SK-N-SH (cell line): ENCODE results near the gene CYP3A5. TPM values are rescaled to one million over a fixed set of nuclear protein-coding genes. Genes with fewer than 3 reads are reported as not detected.

Experiments used
- CTCF ChIA-PET: fragments of 300-600, 350-600 bp; formaldehyde crosslinking; extraction: SDS; loops from one replicate; lab custom pipeline; 2021; lab: Yijun Ruan, JAX
- POLR2A ChIA-PET: fragments of 350-600 bp; sonication (Branson Sonifier 250); formaldehyde crosslinking; extraction: SDS; loops from one replicate; lab custom pipeline; 2020; ENCODE audit warnings: antibody characterized with exemption, inconsistent platforms; lab: Yijun Ruan, JAX
- DNase-seq: peaks from one replicate; pipeline ENCODE4 v3.0.0; 2012
- H2AFZ ChIP-seq: fragments of 200-600 bp; sonication (generic); 2 replicates; pipeline ENCODE4 v1.8.1; 2016; ENCODE audit warnings: antibody characterized with exemption, mild to moderate bottlenecking, low read depth
- H3F3A ChIP-seq: fragments of 200-600 bp; sonication (generic); replicated peaks from 2 replicates; pipeline ENCODE3; 2016; ENCODE audit warnings: antibody characterized with exemption, mild to moderate bottlenecking; ENCODE audit not compliant: insufficient read depth
- H3K27ac ChIP-seq, 2 experiments: fragments of 200-500 bp in 1 of 2; fragments of 200-600 bp in 1 of 2; sonication (Bioruptor generic) in 1 of 2; sonication (generic), shearing (Covaris generic) in 1 of 2; 2 replicates each; pipeline versions ENCODE4 v1.5.1 to v1.6.1; 2014 to 2016; ENCODE audit warnings: low read depth in 2 of 2, inconsistent platforms in 1 of 2, low read length in 1 of 2, mild to moderate bottlenecking in 1 of 2, mixed read lengths in 1 of 2
- H3K27me3 ChIP-seq: fragments of 200-600 bp; sonication (generic), shearing (Covaris generic); 2 replicates; pipeline ENCODE4 v1.6.1; 2016; ENCODE audit warnings: mixed run types; ENCODE audit not compliant: insufficient read depth
- H3K36me3 ChIP-seq, 2 experiments: fragments of 200-500 bp in 1 of 2; fragments of 200-600 bp in 1 of 2; sonication (Bioruptor generic) in 1 of 2; sonication (generic) in 1 of 2; replicated peaks in 1 of 2; 2 replicates each; pipeline versions ENCODE3 to v1.5.1; 2014 to 2016; ENCODE audit warnings: low read length in 1 of 2, mild to moderate bottlenecking in 1 of 2; ENCODE audit not compliant: insufficient read depth in 2 of 2, control insufficient read depth in 1 of 2
- H3K4me1 ChIP-seq, 2 experiments: fragments of 200-500 bp in 1 of 2; fragments of 200-600 bp in 1 of 2; sonication (Bioruptor generic) in 1 of 2; sonication (generic), shearing (Covaris generic) in 1 of 2; 2 replicates each; pipeline versions ENCODE4 v1.5.1 to v1.6.1; 2014 to 2016; ENCODE audit warnings: low read depth in 1 of 2, low read length in 1 of 2, mixed run types in 1 of 2; ENCODE audit not compliant: insufficient read depth in 2 of 2, control insufficient read depth in 1 of 2
- H3K4me2 ChIP-seq: fragments of 200-600 bp; sonication (generic), shearing (Covaris generic); 2 replicates; pipeline ENCODE4 v1.6.1; 2017; ENCODE audit warnings: mixed run types
- H3K4me3 ChIP-seq, 2 experiments: fragments of 200-500 bp in 1 of 2; fragments of 200-600 bp in 1 of 2; sonication (Bioruptor generic) in 1 of 2; sonication (generic), shearing (Covaris generic) in 1 of 2; 2 replicates each; pipeline versions ENCODE4 v1.5.1 to v1.8.1; 2014 to 2016; ENCODE audit warnings: low read depth in 2 of 2, inconsistent platforms in 1 of 2, low read length in 1 of 2, mild to moderate bottlenecking in 1 of 2, mixed read lengths in 1 of 2, moderate library complexity in 1 of 2
- H3K79me2 ChIP-seq: fragments of 200-600 bp; sonication (generic); 2 replicates; pipeline ENCODE4 v1.8.1; 2017; ENCODE audit warnings: mild to moderate bottlenecking; ENCODE audit not compliant: insufficient read depth
- H3K9ac ChIP-seq: fragments of 200-600 bp; sonication (generic); 2 replicates; pipeline ENCODE4 v1.6.1; 2017; ENCODE audit warnings: mixed run types
- H3K9me2 ChIP-seq: fragments of 200-600 bp; sonication (generic); 2 replicates; pipeline ENCODE4 v1.6.1; 2017; ENCODE audit warnings: mixed run types
- H3K9me3 ChIP-seq: fragments of 200-600 bp; sonication (generic); 2 replicates; pipeline ENCODE4 v1.6.1; 2017; ENCODE audit warnings: mixed run types, mild to moderate bottlenecking, moderate library complexity
- H4K20me1 ChIP-seq: fragments of 200-600 bp; sonication (generic); 2 replicates; pipeline ENCODE4 v1.6.1; 2017; ENCODE audit warnings: mild to moderate bottlenecking, mixed run types; ENCODE audit not compliant: insufficient read depth
- CHD2 ChIP-seq: fragments of 150-350 bp; IDR thresholded peaks from 2 replicates; pipeline ENCODE4 v1.6.1; 2018; ENCODE audit warnings: low read length; ENCODE audit not compliant: partially characterized antibody
- ELF1 ChIP-seq: IDR thresholded peaks from 2 replicates; pipeline ENCODE4 v1.4.0; 2012
- FOXJ3 ChIP-seq: sonication (generic); formaldehyde crosslinking; IDR thresholded peaks from 2 replicates; pipeline ENCODE4 v1.5.1; 2020; ENCODE audit warnings: mild to moderate bottlenecking, missing genetic modification reagents
- GATA2 ChIP-seq: sonication (generic); formaldehyde crosslinking; IDR thresholded peaks from 2 replicates; pipeline ENCODE4 v1.5.0; 2020; ENCODE audit warnings: mild to moderate bottlenecking, missing genetic modification reagents
- MEF2A ChIP-seq: IDR thresholded peaks from 2 replicates; pipeline ENCODE4 v1.4.0; 2012; ENCODE audit warnings: low read depth, borderline replicate concordance
- NFIC ChIP-seq: IDR thresholded peaks from 2 replicates; pipeline ENCODE4 v1.4.0; 2012; ENCODE audit warnings: borderline replicate concordance
- NRF1 ChIP-seq: IDR thresholded peaks from 2 replicates; pipeline ENCODE4 v1.6.1; 2012; ENCODE audit warnings: low read depth, mild to moderate bottlenecking, low read length
- RAD21 ChIP-seq: IDR thresholded peaks from 2 replicates; pipeline ENCODE4 v1.6.1; 2012; ENCODE audit warnings: mild to moderate bottlenecking, low read length
- RCOR1 ChIP-seq: fragments of 150-350 bp; IDR thresholded peaks from 2 replicates; pipeline ENCODE4 v1.6.1; 2017; ENCODE audit warnings: antibody characterized with exemption, low read length
- RFX5 ChIP-seq: IDR thresholded peaks from 2 replicates; pipeline ENCODE4 v1.6.1; 2012; ENCODE audit warnings: mild to moderate bottlenecking, improper control_type of control experiment, low read length
- RXRA ChIP-seq: IDR thresholded peaks from 2 replicates; pipeline ENCODE4 v1.4.0; 2012; ENCODE audit warnings: low read depth, mild to moderate bottlenecking, borderline replicate concordance
- SIN3A ChIP-seq: IDR thresholded peaks from 2 replicates; pipeline ENCODE4 v1.6.1; 2012; ENCODE audit warnings: low read depth, mild to moderate bottlenecking, low read length, moderate library complexity, borderline replicate concordance
- SMC3 ChIP-seq: IDR thresholded peaks from 2 replicates; pipeline ENCODE4 v1.6.1; 2012; ENCODE audit warnings: low read depth, low read length, improper control_type of control experiment
- TAF1 ChIP-seq: IDR thresholded peaks from 2 replicates; pipeline ENCODE4 v1.6.1; 2012; ENCODE audit warnings: low read depth, mild to moderate bottlenecking, low read length, moderate library complexity, borderline replicate concordance
- WGBS: methylation state at CpG from one replicate; pipeline ENCODE4 v1.1.6; 2017; ENCODE audit warnings: low lambda C conversion rate; 5-methylcytosine and 5-hydroxymethylcytosine counted together
- polyA plus RNA-seq, 3 experiments: library from polyadenylated mRNA; depleted of rRNA; stranded (reverse); fragments of >200 nt; gene quantifications; 2 replicates each; pipeline ENCODE4 v1.2.3, GENCODE V29; 2012
- TF ChIP-seq, protein P1 (sequence below): IDR thresholded peaks from 2 replicates; pipeline ENCODE4 v1.6.1; 2012; ENCODE audit warnings: mild to moderate bottlenecking, low read depth, low read length, moderate library complexity
- TF ChIP-seq, protein P2 (sequence below): IDR thresholded peaks from 2 replicates; pipeline ENCODE4; 2012
- TF ChIP-seq, protein P3 (sequence below): fragments of 200-600 bp; sonication (generic); IDR thresholded peaks from 2 replicates; pipeline ENCODE4 v1.6.1; 2017; ENCODE audit warnings: antibody characterized with exemption, mild to moderate bottlenecking, moderate library complexity

Gene CYP3A5
- polyA plus RNA-seq, 1 of the 3 experiments (the other 2 are of a cell fraction), result 0.25 TPM

DNA sequence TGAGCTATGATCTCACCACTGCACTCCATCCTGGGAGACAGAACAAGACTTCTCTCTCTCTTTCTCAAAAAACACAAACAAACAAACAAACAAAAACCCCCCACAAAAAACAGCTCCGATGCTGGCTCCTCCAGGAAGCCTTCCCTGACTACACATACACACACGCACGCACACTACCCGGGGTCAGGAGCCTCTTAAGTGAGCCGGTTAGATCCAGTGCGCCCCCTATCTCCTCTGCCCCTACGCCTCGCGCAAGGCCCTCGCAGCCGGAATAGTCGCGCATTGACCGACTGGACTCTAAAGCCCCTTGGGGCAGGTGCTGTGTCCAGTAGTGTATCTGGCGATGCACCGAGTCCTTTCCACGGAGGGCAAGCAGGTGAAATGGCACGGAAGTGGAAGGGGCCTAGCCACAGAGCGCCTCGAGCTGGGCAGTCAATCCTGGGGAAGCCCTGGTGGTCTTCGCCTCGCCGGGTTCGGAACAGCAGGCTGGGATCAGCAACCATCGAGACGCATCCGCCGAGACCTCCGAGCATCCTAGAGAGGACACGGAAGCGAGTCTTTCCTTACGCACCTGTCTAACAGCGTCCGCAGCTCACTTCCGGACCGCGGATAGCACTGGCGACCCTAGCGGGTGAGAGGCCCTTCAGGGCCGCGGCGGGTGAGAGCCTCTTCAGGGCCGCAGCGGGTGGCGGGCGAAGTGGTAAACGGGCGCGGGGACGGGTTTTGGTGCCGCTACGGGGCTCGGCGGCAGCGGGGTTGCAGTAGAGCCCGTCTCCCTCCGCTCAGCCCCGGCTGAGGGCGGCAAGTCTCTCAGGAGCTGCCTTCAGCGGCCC lies 63.2 kb downstream of the CYP3A5 start, which contains the start of gene ZSCAN25 (continued):
- TF ChIP-seq, protein P1, sequence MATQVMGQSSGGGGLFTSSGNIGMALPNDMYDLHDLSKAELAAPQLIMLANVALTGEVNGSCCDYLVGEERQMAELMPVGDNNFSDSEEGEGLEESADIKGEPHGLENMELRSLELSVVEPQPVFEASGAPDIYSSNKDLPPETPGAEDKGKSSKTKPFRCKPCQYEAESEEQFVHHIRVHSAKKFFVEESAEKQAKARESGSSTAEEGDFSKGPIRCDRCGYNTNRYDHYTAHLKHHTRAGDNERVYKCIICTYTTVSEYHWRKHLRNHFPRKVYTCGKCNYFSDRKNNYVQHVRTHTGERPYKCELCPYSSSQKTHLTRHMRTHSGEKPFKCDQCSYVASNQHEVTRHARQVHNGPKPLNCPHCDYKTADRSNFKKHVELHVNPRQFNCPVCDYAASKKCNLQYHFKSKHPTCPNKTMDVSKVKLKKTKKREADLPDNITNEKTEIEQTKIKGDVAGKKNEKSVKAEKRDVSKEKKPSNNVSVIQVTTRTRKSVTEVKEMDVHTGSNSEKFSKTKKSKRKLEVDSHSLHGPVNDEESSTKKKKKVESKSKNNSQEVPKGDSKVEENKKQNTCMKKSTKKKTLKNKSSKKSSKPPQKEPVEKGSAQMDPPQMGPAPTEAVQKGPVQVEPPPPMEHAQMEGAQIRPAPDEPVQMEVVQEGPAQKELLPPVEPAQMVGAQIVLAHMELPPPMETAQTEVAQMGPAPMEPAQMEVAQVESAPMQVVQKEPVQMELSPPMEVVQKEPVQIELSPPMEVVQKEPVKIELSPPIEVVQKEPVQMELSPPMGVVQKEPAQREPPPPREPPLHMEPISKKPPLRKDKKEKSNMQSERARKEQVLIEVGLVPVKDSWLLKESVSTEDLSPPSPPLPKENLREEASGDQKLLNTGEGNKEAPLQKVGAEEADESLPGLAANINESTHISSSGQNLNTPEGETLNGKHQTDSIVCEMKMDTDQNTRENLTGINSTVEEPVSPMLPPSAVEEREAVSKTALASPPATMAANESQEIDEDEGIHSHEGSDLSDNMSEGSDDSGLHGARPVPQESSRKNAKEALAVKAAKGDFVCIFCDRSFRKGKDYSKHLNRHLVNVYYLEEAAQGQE, result peak; percentile 67
- peak; percentile 98 for TF ChIP-seq TAF1
- TF ChIP-seq ELF1, result peak; percentile 96
- TF ChIP-seq, protein P2, sequence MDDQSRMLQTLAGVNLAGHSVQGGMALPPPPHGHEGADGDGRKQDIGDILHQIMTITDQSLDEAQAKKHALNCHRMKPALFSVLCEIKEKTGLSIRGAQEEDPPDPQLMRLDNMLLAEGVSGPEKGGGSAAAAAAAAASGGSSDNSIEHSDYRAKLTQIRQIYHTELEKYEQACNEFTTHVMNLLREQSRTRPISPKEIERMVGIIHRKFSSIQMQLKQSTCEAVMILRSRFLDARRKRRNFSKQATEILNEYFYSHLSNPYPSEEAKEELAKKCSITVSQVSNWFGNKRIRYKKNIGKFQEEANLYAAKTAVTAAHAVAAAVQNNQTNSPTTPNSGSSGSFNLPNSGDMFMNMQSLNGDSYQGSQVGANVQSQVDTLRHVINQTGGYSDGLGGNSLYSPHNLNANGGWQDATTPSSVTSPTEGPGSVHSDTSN, result peak; percentile 55
- TF ChIP-seq NFIC, result no peak; the same call in 1 of the 2 replicates
- peak; percentile 62 for TF ChIP-seq RAD21
- peak; percentile 38; the same call in 1 of the 2 replicates for TF ChIP-seq NRF1
- TF ChIP-seq, protein P3, sequence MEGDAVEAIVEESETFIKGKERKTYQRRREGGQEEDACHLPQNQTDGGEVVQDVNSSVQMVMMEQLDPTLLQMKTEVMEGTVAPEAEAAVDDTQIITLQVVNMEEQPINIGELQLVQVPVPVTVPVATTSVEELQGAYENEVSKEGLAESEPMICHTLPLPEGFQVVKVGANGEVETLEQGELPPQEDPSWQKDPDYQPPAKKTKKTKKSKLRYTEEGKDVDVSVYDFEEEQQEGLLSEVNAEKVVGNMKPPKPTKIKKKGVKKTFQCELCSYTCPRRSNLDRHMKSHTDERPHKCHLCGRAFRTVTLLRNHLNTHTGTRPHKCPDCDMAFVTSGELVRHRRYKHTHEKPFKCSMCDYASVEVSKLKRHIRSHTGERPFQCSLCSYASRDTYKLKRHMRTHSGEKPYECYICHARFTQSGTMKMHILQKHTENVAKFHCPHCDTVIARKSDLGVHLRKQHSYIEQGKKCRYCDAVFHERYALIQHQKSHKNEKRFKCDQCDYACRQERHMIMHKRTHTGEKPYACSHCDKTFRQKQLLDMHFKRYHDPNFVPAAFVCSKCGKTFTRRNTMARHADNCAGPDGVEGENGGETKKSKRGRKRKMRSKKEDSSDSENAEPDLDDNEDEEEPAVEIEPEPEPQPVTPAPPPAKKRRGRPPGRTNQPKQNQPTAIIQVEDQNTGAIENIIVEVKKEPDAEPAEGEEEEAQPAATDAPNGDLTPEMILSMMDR, result peak; percentile 68
- TF ChIP-seq, all 33 proteins: peak for 21

DNA sequence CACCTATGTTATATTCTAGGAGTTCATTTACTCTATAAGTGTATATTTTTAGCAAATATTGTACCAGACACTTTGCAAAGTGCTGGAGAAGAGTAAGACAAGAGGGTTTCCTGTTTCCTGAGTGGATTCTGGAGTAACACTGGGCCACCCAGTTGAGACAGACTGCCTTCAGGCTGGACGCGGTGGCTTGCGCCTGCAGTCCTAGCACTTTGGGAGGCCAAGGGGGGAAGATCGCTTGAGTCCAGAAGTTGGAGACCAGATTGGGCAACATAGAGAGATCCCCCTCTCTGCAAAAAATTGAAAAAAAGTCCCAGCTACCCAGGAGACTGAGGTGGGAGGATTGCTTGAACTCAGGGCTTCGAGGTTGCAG lies 63.8 kb downstream of the CYP3A5 start:
- Histone ChIP-seq H3K79me2 (peaks cover 36% of the 10 kb centered on the region), H3K9ac (peak overlapping the region; percentile 91; the same call in 1 of the 2 replicates), H3K4me1 (peaks cover 7 to 8% of the 10 kb centered on the region in 2 experiments; a peak in 3 of 4 replicates), H3K9me3 (no peaks in the 10 kb centered on the region), H4K20me1 (no peaks in the 10 kb centered on the region), H3K4me2 (peak overlapping the region; percentile 85), H3K27me3 (no peaks in the 10 kb centered on the region), H3K4me3 (peak overlapping the region; percentile 84 to 98), H3K36me3 (peaks cover 26 to 27% of the 10 kb centered on the region in 2 experiments), H2AFZ (peak overlapping the region; percentile 99), H3K27ac (no peak overlapping the region; a peak in 1 of 4 replicates), H3K9me2 (no peaks in the 10 kb centered on the region), H3F3A (peaks cover 27% of the 10 kb centered on the region)
- CTCF ChIA-PET, result interaction anchor here (0.6 to 3.3 kb wide), 22 partner anchors 10 to 374 kb away, joined by 3 to 28 read pairs (median 4); partner anchors contain the start of genes CYP3A5, TMEM225B, ZKSCAN5 and ZNF394
- DNase-seq, result no peak
- POLR2A ChIA-PET, result interaction anchor here (0.5 to 3.0 kb wide), 9 partner anchors 14 to 1223 kb away, joined by 3 to 18 read pairs (median 10); partner anchors contain the start of genes FAM200A, ZKSCAN5, ZNF394 and ZNF655
- 96% methylated on average over 5 of the region's 5 CpGs for WGBS
- TF ChIP-seq CHD2, result no peak
- no peak for TF ChIP-seq GATA2
- no peak for TF ChIP-seq RXRA
- no peak for TF ChIP-seq RFX5
- TF ChIP-seq NRF1, result no peak
- TF ChIP-seq NFIC, result no peak
- no peak for TF ChIP-seq SMC3
- no peak for TF ChIP-seq MEF2A
- TF ChIP-seq, protein P1, result no peak
- no peak for TF ChIP-seq FOXJ3
- TF ChIP-seq, protein P2, result no peak
- TF ChIP-seq SIN3A, result no peak
- TF ChIP-seq RCOR1, result no peak
